ENCODE measurements around the gene GRIK2. TPM values are rescaled to one million over a fixed set of nuclear protein-coding genes. Genes with fewer than 3 reads are reported as not detected.

GRIK2 gene
- polyA plus RNA-seq, 1 of the 3 experiments (the other 2 are of a cell fraction) = 0.30 TPM

GRCh38 chr6:101537753-101538316 is 144.3 kb downstream of the GRIK2 start:
- Histone ChIP-seq H3F3A (replicated peaks; ENCODE audit: insufficient read depth) (no peaks in the 10 kb centered on the region), H3K4me2 (no peak overlapping the region), H3K9me3 (no peaks in the 10 kb centered on the region), H3K27ac (ENCODE audit: low read depth in 2 of 2, low read length in 1 of 2) (peak overlapping the region in 1 of 2 experiments; percentile 39; a peak in 2 of 4 replicates), H4K20me1 (ENCODE audit: insufficient read depth) (no peaks in the 10 kb centered on the region), H3K27me3 (ENCODE audit: insufficient read depth) (no peaks in the 10 kb centered on the region), H3K36me3 (replicated peaks in 1 of 2; ENCODE audit: control insufficient read depth in 1 of 2, insufficient read depth in 2 of 2, low read length in 1 of 2) (no peaks in the 10 kb centered on the region), H2AFZ (ENCODE audit: low read depth) (no peak overlapping the region), H3K4me1 (ENCODE audit: control insufficient read depth in 1 of 2, insufficient read depth in 2 of 2, low read depth in 1 of 2, low read length in 1 of 2) (peaks cover 0 to 6% of the 10 kb centered on the region in 2 experiments; a peak in 2 of 4 replicates), H3K9ac (no peak overlapping the region), H3K79me2 (ENCODE audit: insufficient read depth) (no peaks in the 10 kb centered on the region), H3K9me2 (no peaks in the 10 kb centered on the region), H3K4me3 (ENCODE audit: low read depth in 2 of 2, low read length in 1 of 2) (no peak overlapping the region)
- TF ChIP-seq MXI1 (IDR thresholded peaks at IDR 0.05; ENCODE audit: low read depth, low read length) (no peak), MEF2A (IDR thresholded peaks at IDR 0.05; ENCODE audit: borderline replicate concordance, low read depth) (no peak), YY1 (IDR thresholded peaks at IDR 0.05; ENCODE audit: low read depth) (no peak), IRF3 (IDR thresholded peaks at IDR 0.05; ENCODE audit: low read depth, low read length) (no peak), USF1 (IDR thresholded peaks at IDR 0.05; ENCODE audit: borderline replicate concordance, low read depth) (no peak), ZBTB33 (IDR thresholded peaks at IDR 0.05; ENCODE audit: borderline replicate concordance, low read depth) (no peak)
- ChIA-PET POLR2A (no interaction called here), CTCF (no interaction called here)
- DNase-seq = no peak
- WGBS (ENCODE audit: low lambda C conversion rate) = 53% methylated on average over 2 of the region's 2 CpGs

- Histone ChIP-seq H3K9ac (no peak overlapping the region), H3K4me1 (ENCODE audit: control insufficient read depth in 1 of 2, insufficient read depth in 2 of 2, low read depth in 1 of 2, low read length in 1 of 2) (peaks cover 0 to 6% of the 10 kb centered on the region in 2 experiments; a peak in 2 of 4 replicates), H2AFZ (ENCODE audit: low read depth) (no peak overlapping the region), H3K9me3 (no peaks in the 10 kb centered on the region), H3K4me3 (ENCODE audit: low read depth in 2 of 2, low read length in 1 of 2) (no peak overlapping the region), H4K20me1 (ENCODE audit: insufficient read depth) (no peaks in the 10 kb centered on the region), H3K27ac (ENCODE audit: low read depth in 2 of 2, low read length in 1 of 2) (peak overlapping the region in 1 of 2 experiments; percentile 28; a peak in 1 of 4 replicates), H3K79me2 (ENCODE audit: insufficient read depth) (no peaks in the 10 kb centered on the region), H3K36me3 (replicated peaks in 1 of 2; ENCODE audit: control insufficient read depth in 1 of 2, insufficient read depth in 2 of 2, low read length in 1 of 2) (no peaks in the 10 kb centered on the region), H3K4me2 (no peak overlapping the region), H3K27me3 (ENCODE audit: insufficient read depth) (no peaks in the 10 kb centered on the region), H3F3A (replicated peaks; ENCODE audit: insufficient read depth) (no peaks in the 10 kb centered on the region), H3K9me2 (no peaks in the 10 kb centered on the region)
- POLR2A ChIA-PET = no interaction called here
- peak; percentile 27; the same call in 1 of the 2 replicates for TF ChIP-seq FOSL2 (IDR thresholded peaks at IDR 0.05; ENCODE audit: borderline replicate concordance, low read depth)
- peak; percentile 39 for TF ChIP-seq JUND (IDR thresholded peaks at IDR 0.05)
- TF ChIP-seq SIN3A (IDR thresholded peaks at IDR 0.05; ENCODE audit: borderline replicate concordance, low read depth, low read length) = no peak
- TF ChIP-seq ZBTB33 (IDR thresholded peaks at IDR 0.05; ENCODE audit: borderline replicate concordance, low read depth) = no peak
- WGBS (ENCODE audit: low lambda C conversion rate) = 51% methylated on average over 4 of the region's 4 CpGs
- no peak for DNase-seq
- CTCF ChIA-PET = interaction anchor here (1.1 kb wide), 1 partner anchor 29 kb away, joined by 3 read pairs; no protein-coding TSS in a partner anchor
These were observed 146.2 kb downstream of the GRIK2 start for GRCh38 chr6:101539510-101540245.
